Activated CD4-positive, alpha-beta T cell treated with anti-CD3 and anti-CD28 coated beads for 1 hour (primary cell): ENCODE results near the gene OIP5.
"Not testable (repeated sequence)": the region's sequence is repeated elsewhere in the genome, so short reads cannot be mapped to it uniquely, and the experiment has no call there.

Experiments
- DNase-seq: peaks from one replicate; pipeline ENCODE4 v3.0.0-alpha.2; 2020

The OIP5 gene

GRCh38 chr15:41301139-41301538, 31.3 kb downstream of the OIP5 start:
- not testable (repeated sequence) for DNase-seq

GRCh38 chr15:41292521-41292920, 39.9 kb downstream of the OIP5 start:
- DNase-seq: no peak

GRCh38 chr15:41291065-41291631, 41.2 kb downstream of the OIP5 start:
- no peak for DNase-seq

GRCh38 chr15:41289953-41290352, 42.4 kb downstream of the OIP5 start:
- no peak for DNase-seq

DNA sequence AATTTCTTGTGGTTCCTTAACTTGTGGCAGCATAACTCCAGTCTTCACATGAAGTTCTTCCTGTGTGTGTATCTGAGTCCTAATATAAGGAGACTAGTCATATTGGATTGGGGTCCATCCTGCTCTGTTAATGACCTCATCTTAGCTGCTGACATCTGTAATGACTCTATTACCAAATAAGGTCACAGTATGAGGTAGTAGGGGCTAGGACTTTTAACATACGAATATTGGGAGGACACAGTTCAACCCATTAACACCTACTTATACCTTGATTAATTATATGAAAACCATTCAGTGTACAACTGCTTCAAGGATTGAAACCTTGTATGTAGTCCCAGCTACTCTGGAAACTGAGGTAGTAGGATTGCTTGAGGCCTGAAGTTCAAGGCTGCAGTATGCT, 43.9 kb downstream of the OIP5 start:
- DNase-seq: no peak

GRCh38 chr15:41286665-41287333, 45.6 kb downstream of the OIP5 start:
- no peak for DNase-seq

GRCh38 chr15:41285285-41285684, 47.1 kb downstream of the OIP5 start:
- no peak for DNase-seq

GRCh38 chr15:41284427-41285177, 47.8 kb downstream of the OIP5 start:
- no peak for DNase-seq

DNA sequence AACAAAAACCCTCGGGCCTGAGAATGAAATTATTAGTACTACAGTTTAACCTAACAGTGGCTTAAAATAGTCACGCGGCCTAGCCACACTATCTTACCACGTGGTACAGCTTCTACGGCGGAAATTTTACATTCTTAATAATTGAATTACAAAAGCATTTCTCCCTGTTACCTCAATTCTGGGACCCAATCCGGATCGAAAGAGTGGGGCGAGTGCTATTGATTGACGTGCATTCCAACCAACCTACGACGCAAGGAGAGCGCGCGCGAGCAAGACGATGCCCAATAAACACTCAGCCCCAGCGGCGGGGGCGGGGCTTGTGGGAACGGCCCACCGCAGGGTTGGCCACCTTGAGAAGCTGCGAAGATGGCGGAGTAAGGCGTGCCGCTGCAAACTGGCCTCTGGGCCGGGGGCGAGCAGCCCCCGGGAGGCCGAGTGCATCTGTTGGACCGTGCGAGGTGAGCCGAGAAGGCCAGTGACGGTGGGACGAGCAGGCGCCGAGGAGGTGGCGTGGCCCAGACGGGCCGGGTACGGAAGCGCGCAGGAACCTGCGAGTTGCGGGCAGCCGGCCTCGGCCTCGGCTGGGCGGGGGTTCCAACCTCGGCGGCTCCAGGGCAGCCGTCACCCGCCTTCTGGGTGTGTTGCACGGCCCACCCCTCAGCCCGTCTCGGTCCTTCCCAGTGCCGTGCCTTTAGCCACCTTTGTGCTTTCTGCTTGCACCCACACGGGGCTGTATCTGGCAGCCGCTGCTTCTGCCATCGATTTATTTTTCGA, 48.6 kb downstream of the OIP5 start:
- DNase-seq: peak; percentile 94

GRCh38 chr15:41282980-41283652, 49.3 kb downstream of the OIP5 start:
- not testable (repeated sequence) for DNase-seq

GRCh38 chr15:41282436-41282835, 50.0 kb downstream of the OIP5 start:
- not testable (repeated sequence) for DNase-seq

- DNase-seq: no peak
Measured at GRCh38 chr15:41281236-41281635, 51.2 kb downstream of the OIP5 start.

GRCh38 chr15:41279535-41280283, 52.7 kb downstream of the OIP5 start:
- no peak for DNase-seq

DNA sequence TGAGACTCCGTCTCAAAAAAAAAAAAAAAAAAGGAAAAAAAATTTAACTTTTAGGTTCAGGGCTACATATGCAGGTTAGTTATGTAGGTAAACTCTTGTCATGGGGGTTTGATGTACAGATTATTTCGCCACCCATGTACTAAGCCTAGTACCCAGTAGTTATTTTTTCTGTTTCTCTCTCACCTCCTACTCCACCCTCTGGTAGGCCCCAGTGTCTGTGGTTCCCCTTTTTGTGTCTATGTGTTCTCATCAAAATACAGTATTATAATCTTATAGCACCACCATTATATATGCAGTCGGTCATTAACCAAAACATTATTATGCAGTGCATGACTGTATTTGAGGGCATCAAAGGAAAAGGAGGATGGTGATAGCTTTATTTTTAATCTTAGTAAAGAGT, 54.1 kb downstream of the OIP5 start:
- DNase-seq: no peak

DNA sequence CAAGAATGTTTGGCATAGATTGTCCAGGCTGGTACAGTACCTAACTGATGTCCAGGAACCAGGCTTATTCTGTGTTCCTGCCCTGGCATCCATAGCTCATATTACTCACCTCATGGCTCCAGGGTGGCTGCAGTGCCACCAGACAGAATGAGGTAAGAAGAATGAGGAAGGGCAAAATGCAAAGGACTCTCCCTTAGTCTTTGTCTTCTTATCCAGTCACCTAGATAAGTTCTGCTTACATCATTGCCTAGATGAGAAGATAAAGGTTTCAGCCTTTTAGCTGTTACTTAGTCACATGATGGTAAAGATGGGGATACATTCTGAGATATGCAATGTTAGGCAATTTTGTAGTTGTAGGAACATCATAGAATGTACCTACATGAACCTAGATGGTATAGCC, 55.6 kb downstream of the OIP5 start:
- no peak for DNase-seq

DNA sequence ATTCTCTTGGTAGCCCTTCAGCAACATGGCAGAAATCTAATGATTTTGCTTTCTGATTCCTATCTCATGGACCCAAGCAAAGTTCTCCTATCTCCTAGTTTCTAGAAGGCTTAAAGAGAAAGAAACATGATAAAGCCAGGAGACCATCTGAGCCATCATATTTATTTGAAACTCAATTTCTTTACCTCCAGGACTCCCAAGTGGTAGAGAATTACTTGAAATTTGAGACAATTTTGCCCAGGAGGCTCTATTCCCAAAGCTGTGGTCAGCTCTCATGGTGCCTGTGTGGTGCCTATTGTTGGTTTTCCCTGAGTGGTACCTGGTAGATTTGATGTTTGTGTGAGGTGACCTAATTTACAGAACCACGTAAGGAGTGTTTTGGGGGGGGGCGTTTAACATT, 62.5 kb downstream of the OIP5 start:
- no peak for DNase-seq

- DNase-seq: no peak
Measured at GRCh38 chr15:41263891-41264351, 68.5 kb downstream of the OIP5 start.

DNA sequence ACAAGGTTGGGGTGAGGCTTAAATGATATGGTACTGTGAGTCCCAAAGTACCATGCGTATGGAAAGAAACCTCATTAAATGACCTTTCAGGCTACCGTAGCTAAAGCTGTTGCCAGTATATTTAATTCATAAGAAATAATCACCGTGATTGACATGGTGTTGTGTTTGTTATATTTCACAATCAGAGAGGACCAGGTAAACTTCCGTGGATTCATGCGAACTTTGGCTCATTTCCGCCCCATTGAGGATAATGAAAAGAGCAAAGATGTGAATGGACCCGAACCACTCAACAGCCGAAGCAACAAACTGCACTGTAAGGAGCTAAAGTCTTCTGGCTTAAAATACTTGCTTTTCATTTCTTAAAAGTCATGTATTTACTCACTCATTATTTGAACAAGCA, 69.8 kb downstream of the OIP5 start:
- DNase-seq: no peak

DNA sequence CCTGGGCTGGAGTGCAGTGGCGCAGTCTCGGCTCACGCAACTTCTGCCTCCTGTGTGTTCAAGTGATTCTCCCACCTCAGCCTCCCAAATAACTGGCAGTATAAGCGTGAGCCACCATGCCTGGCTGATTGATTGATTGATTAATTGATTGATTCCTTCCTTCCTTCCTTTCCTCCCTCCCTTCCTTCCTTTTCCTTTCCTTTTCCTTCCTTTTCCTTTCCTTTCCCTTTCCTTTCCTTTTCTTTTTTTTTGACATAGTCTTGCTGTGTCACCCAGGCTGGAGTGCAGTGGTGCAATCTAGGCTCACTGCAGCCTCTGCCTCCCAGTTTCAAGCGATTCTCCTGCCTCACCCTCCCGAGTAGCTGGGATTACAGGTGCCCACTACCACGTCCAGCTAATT, 71.5 kb downstream of the OIP5 start:
- DNase-seq: not testable (repeated sequence)

DNA sequence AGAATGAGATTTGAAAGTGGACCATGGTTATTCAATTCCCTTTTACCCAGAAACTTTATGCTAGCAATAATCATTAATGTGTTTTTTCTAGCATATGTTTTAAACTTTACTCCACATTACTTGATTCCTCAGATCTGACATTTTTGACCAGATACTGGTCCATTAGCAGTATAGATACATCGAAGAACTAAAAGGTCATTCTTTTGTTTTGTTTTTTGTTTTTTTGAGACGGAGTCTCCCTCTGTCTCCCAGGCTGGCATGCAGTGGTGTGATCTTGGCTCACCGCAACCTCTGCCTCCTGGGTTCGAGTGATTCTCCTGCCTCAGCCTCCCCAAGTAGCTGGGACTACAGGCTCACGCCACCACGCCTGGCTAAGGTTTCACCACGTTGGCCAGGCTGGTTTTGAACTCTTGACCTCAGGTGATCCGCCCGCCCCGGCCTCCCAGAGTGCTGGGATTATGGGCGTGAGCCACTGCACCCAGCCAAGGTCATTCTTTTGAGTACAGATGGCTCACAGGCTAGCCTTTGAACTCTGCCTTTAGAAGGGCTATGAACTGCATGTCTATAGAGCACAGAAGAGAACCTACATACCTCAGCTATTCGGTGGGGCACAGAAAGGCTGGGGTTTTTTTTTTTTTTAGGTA, 72.7 kb downstream of the OIP5 start:
- no peak for DNase-seq
